ENCODE measurements around the gene SPRYD3.
A peak's percentile ranks its signal among the peaks of the same experiment; 100 is the strongest.

Gene SPRYD3

GRCh38 chr12:53101266-53101665, 22.1 kb upstream of the SPRYD3 start:
- no peak overlapping the region for H3K4me3 ChIP-seq (ENCODE audit: low read depth, low read length)
- no peak for DNase-seq (ENCODE audit: low read depth, low spot score)
- in situ Hi-C loops (cut with HindIII; ENCODE audit: low sequenced_read_pairs): no loop called here
- TF ChIP-seq CTCF (IDR thresholded peaks at IDR 0.05; ENCODE audit: low read depth, low read length): no peak

GRCh38 chr12:53100466-53101151, 21.4 kb upstream of the SPRYD3 start:
- no peak for TF ChIP-seq CTCF (IDR thresholded peaks at IDR 0.05; ENCODE audit: low read depth, low read length)
- H3K4me3 ChIP-seq (ENCODE audit: low read depth, low read length): no peak overlapping the region
- DNase-seq (ENCODE audit: low read depth, low spot score): no peak
- in situ Hi-C loops (cut with HindIII; ENCODE audit: low sequenced_read_pairs): no loop called here

GRCh38 chr12:53099071-53099882, 20.1 kb upstream of the SPRYD3 start:
- TF ChIP-seq CTCF (IDR thresholded peaks at IDR 0.05; ENCODE audit: low read depth, low read length): peak; percentile 98
- H3K4me3 ChIP-seq (ENCODE audit: low read depth, low read length): peak overlapping the region; percentile 59
- DNase-seq (ENCODE audit: low read depth, low spot score): peak; percentile 95
- in situ Hi-C loops (cut with HindIII; ENCODE audit: low sequenced_read_pairs): no loop called here

- in situ Hi-C loops (cut with HindIII; ENCODE audit: low sequenced_read_pairs): no loop called here
- DNase-seq (ENCODE audit: low read depth, low spot score): peak; percentile 82
- peak overlapping the region; percentile 59 for H3K4me3 ChIP-seq (ENCODE audit: low read depth, low read length)
- TF ChIP-seq CTCF (IDR thresholded peaks at IDR 0.05; ENCODE audit: low read depth, low read length): no peak
Observed at GRCh38 chr12:53098354-53098981, 19.3 kb upstream of the SPRYD3 start.

GRCh38 chr12:53097564-53098353, 18.6 kb upstream of the SPRYD3 start, which contains the start of gene IGFBP6:
IGFBP6 (plus strand) TSS chr12:53097667; CDS start chr12:53097718, 51 bp downstream.
- in situ Hi-C loops (cut with HindIII; ENCODE audit: low sequenced_read_pairs): no loop called here
- DNase-seq (ENCODE audit: low read depth, low spot score): peak; percentile 41
- no peak for TF ChIP-seq CTCF (IDR thresholded peaks at IDR 0.05; ENCODE audit: low read depth, low read length)
- peak within 1 kb of the TSS; percentile 59 for H3K4me3 ChIP-seq (ENCODE audit: low read depth, low read length)

- TF ChIP-seq CTCF (IDR thresholded peaks at IDR 0.05; ENCODE audit: low read depth, low read length): no peak
- in situ Hi-C loops (cut with HindIII; ENCODE audit: low sequenced_read_pairs): no loop called here
- H3K4me3 ChIP-seq (ENCODE audit: low read depth, low read length): peak overlapping the region; percentile 59
- DNase-seq (ENCODE audit: low read depth, low spot score): peak; percentile 24
Observed at GRCh38 chr12:53097207-53097563, 18.0 kb upstream of the SPRYD3 start.

All from astrocyte of the spinal cord (primary cell).